ENCODE measurements around the gene FUCA1. TPM values are rescaled to one million over a fixed set of nuclear protein-coding genes. Genes with fewer than 3 reads are reported as not detected.
A peak's percentile ranks its signal among the peaks of the same experiment; 100 is the strongest.

FUCA1 gene
- total RNA-seq, 1 experiment from 2014 or later, result 14.3 TPM

GRCh38 chr1:23809751-23810171 lies 58.3 kb downstream of the FUCA1 start:
- Histone ChIP-seq H3K4me3 (ENCODE audit: low read depth in 2 of 2, low read length in 2 of 2) (no peak overlapping the region), H3K36me3 (ENCODE audit: control insufficient read depth, insufficient read depth, low read length) (no peaks in the 10 kb centered on the region), H3K9me3 (ENCODE audit: control insufficient read depth, insufficient read depth, low read depth, low read length) (no peaks in the 10 kb centered on the region), H3K27me3 (ENCODE audit: control insufficient read depth, insufficient read depth, low read length) (no peaks in the 10 kb centered on the region), H3K27ac (ENCODE audit: low read length) (no peak overlapping the region), H3K4me1 (ENCODE audit: control insufficient read depth, insufficient read depth, low read length) (no peaks in the 10 kb centered on the region)
- BruUV-seq (replicated peaks), result no TSS peak
- POLR2A ChIA-PET, result interaction anchor here (0.6 kb wide), 2 partner anchors 47 to 138 kb away, joined by 3 to 9 read pairs; no protein-coding TSS in a partner anchor
- CTCF ChIA-PET, result interaction anchor here (0.5 to 1.5 kb wide), 4 partner anchors 31 to 44 kb away, joined by 3 to 6 read pairs (median 4); no protein-coding TSS in a partner anchor
- intact Hi-C loops (cut with micrococcal nuclease; ENCODE audit: unreplicated experiment) (loop anchor here (10.0 kb wide), 1 partner anchor 105 kb away; the partner anchor contains the start of gene CNR2), in situ Hi-C loops (cut with HindIII; ENCODE audit: low pct_unique_long_range_greater_than_20kb, low sequenced_read_pairs) (no loop called here)
- ATAC-seq, result peak; percentile 85
- peak; percentile 96 for TF ChIP-seq TCF7L2 (IDR thresholded peaks at IDR 0.05; ENCODE audit: low read depth, low read length)
- TF ChIP-seq POLR2AphosphoS5 (IDR thresholded peaks at IDR 0.05; ENCODE audit: low read depth, low read length), result no peak
- peak; percentile 91 for TF ChIP-seq CTCF (IDR thresholded peaks at IDR 0.05)
- TF ChIP-seq SIN3A (IDR thresholded peaks at IDR 0.05; ENCODE audit: borderline replicate concordance, insufficient read depth, low read depth, low read length), result no peak
- TF ChIP-seq, protein P1, sequence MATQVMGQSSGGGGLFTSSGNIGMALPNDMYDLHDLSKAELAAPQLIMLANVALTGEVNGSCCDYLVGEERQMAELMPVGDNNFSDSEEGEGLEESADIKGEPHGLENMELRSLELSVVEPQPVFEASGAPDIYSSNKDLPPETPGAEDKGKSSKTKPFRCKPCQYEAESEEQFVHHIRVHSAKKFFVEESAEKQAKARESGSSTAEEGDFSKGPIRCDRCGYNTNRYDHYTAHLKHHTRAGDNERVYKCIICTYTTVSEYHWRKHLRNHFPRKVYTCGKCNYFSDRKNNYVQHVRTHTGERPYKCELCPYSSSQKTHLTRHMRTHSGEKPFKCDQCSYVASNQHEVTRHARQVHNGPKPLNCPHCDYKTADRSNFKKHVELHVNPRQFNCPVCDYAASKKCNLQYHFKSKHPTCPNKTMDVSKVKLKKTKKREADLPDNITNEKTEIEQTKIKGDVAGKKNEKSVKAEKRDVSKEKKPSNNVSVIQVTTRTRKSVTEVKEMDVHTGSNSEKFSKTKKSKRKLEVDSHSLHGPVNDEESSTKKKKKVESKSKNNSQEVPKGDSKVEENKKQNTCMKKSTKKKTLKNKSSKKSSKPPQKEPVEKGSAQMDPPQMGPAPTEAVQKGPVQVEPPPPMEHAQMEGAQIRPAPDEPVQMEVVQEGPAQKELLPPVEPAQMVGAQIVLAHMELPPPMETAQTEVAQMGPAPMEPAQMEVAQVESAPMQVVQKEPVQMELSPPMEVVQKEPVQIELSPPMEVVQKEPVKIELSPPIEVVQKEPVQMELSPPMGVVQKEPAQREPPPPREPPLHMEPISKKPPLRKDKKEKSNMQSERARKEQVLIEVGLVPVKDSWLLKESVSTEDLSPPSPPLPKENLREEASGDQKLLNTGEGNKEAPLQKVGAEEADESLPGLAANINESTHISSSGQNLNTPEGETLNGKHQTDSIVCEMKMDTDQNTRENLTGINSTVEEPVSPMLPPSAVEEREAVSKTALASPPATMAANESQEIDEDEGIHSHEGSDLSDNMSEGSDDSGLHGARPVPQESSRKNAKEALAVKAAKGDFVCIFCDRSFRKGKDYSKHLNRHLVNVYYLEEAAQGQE (IDR thresholded peaks at IDR 0.05; ENCODE audit: insufficient read depth in 1 of 2, low read depth in 2 of 2, low read length in 1 of 2), result no peak
- no peak for DNase-seq (ENCODE audit: low read depth, low spot score)

DNA sequence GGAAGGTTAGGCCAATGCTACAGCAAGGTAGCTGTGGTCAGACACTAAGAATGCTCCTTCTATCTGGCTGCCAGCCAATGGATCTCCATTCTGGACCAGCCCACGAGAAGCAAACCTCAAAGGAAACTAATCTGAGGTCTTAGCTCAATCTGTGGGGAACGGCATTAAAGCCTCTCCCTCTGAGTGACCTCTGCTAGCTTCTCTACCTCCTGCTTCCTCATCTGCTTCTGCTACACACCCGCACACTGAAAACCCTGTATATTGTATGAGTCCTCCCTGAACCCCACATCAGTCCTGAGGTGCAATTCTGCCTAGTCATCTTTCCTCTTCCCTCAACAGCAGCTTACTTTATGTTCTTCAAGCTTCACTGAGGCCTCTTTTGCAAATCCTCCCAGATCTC lies 60.6 kb downstream of the FUCA1 start:
- no peak for TF ChIP-seq TCF7L2 (IDR thresholded peaks at IDR 0.05; ENCODE audit: low read depth, low read length)
- TF ChIP-seq POLR2AphosphoS5 (IDR thresholded peaks at IDR 0.05; ENCODE audit: low read depth, low read length), result no peak
- TF ChIP-seq SIN3A (IDR thresholded peaks at IDR 0.05; ENCODE audit: borderline replicate concordance, insufficient read depth, low read depth, low read length), result no peak
- TF ChIP-seq, protein P1 (IDR thresholded peaks at IDR 0.05; ENCODE audit: insufficient read depth in 1 of 2, low read depth in 2 of 2, low read length in 1 of 2), result no peak
- TF ChIP-seq CTCF (IDR thresholded peaks at IDR 0.05), result no peak
- intact Hi-C loops (cut with micrococcal nuclease; ENCODE audit: unreplicated experiment), result no loop called here
- no TSS peak for BruUV-seq (replicated peaks)
- in situ Hi-C loops (cut with HindIII; ENCODE audit: low pct_unique_long_range_greater_than_20kb, low sequenced_read_pairs), result no loop called here
- CTCF ChIA-PET, result no interaction called here
- Histone ChIP-seq H3K9me3 (ENCODE audit: control insufficient read depth, insufficient read depth, low read depth, low read length) (no peaks in the 10 kb centered on the region), H3K27me3 (ENCODE audit: control insufficient read depth, insufficient read depth, low read length) (no peaks in the 10 kb centered on the region), H3K4me3 (ENCODE audit: low read depth in 2 of 2, low read length in 2 of 2) (no peak overlapping the region), H3K4me1 (ENCODE audit: control insufficient read depth, insufficient read depth, low read length) (no peaks in the 10 kb centered on the region), H3K27ac (ENCODE audit: low read length) (no peak overlapping the region), H3K36me3 (ENCODE audit: control insufficient read depth, insufficient read depth, low read length) (no peaks in the 10 kb centered on the region)
- DNase-seq (ENCODE audit: low read depth, low spot score) (no peak), ATAC-seq (no peak)
- POLR2A ChIA-PET, result interaction anchor here (0.6 to 0.7 kb wide), 2 partner anchors 37 to 873 kb away, joined by 4 to 5 read pairs; no protein-coding TSS in a partner anchor
